Neural crest cell (in vitro differentiated cells): ENCODE results near the gene SFT2D3. TPM values are rescaled to one million over a fixed set of nuclear protein-coding genes. Genes with fewer than 3 reads are reported as not detected.
A peak's percentile ranks its signal among the peaks of the same experiment; 100 is the strongest.

Source experiments
- DNase-seq: peaks from one replicate; pipeline ENCODE4 v3.0.0; 2021; ENCODE audit warnings: low read depth, mixed read lengths, low spot score
- H3K27ac Mint-ChIP-seq: one replicate; pipeline ENCODE4 v1.8.0; 2021; ENCODE audit warnings: mild to moderate bottlenecking, mixed read lengths; ENCODE audit not compliant: unreplicated experiment
- H3K27me3 Mint-ChIP-seq: 2 replicates; pipeline ENCODE4 v1.8.0; 2021; ENCODE audit warnings: low read depth, mild to moderate bottlenecking, mixed read lengths
- H3K36me3 Mint-ChIP-seq: 2 replicates; pipeline ENCODE4 v1.8.0; 2021; ENCODE audit warnings: low read depth, mild to moderate bottlenecking, mixed read lengths
- H3K4me1 Mint-ChIP-seq: 2 replicates; pipeline ENCODE4 v1.8.0; 2021; ENCODE audit warnings: mixed read lengths
- H3K4me3 Mint-ChIP-seq: one replicate; pipeline ENCODE4 v1.8.0; 2021; ENCODE audit warnings: mild to moderate bottlenecking, mixed read lengths
- H3K9me3 Mint-ChIP-seq: 2 replicates; pipeline ENCODE4 v1.8.0; 2021; ENCODE audit warnings: mixed read lengths
- total RNA-seq: library from RNA; stranded (reverse); gene quantifications from 2 replicates; pipeline ENCODE4 v1.2.1, GENCODE V29; 2021
- TF ChIP-seq, protein P1 (sequence below): fragments of 200-600 bp; sonication (generic); conservative IDR thresholded peaks from 2 replicates; pipeline ENCODE4 v1.5.0; 2021; ENCODE audit warnings: antibody characterized with exemption, mild to moderate bottlenecking

The SFT2D3 gene
- total RNA-seq, 1 donor from 2014 or later, result 18.8 TPM

DNA sequence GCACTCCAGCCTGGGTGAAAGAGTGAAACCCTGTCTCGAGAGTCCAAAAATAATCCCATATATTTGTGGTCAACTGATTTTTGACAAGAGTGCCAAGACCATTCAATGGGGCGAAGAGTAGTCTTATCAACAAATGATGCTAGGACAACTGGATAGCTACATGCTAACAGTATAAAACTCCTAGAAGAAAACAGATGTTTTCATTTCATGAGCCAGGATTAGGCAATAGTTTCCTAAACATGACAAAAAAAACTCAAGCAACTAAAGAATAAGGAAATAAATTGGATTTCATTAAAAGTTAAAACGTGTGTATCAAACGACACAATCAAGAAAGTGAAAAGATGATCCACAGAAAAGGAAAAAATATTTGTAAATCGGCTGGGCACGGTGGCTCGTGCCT lies 32.2 kb upstream of the SFT2D3 start:
- Mint-ChIP-seq H3K9me3 (no peaks in the 10 kb centered on the region), H3K36me3 (no peaks in the 10 kb centered on the region), H3K27ac (no peak overlapping the region), H3K27me3 (peaks cover 73% of the 10 kb centered on the region), H3K4me3 (no peak overlapping the region), H3K4me1 (peaks cover 4% of the 10 kb centered on the region)
- TF ChIP-seq, protein P1, sequence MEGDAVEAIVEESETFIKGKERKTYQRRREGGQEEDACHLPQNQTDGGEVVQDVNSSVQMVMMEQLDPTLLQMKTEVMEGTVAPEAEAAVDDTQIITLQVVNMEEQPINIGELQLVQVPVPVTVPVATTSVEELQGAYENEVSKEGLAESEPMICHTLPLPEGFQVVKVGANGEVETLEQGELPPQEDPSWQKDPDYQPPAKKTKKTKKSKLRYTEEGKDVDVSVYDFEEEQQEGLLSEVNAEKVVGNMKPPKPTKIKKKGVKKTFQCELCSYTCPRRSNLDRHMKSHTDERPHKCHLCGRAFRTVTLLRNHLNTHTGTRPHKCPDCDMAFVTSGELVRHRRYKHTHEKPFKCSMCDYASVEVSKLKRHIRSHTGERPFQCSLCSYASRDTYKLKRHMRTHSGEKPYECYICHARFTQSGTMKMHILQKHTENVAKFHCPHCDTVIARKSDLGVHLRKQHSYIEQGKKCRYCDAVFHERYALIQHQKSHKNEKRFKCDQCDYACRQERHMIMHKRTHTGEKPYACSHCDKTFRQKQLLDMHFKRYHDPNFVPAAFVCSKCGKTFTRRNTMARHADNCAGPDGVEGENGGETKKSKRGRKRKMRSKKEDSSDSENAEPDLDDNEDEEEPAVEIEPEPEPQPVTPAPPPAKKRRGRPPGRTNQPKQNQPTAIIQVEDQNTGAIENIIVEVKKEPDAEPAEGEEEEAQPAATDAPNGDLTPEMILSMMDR, result no peak
- no peak for DNase-seq

DNA sequence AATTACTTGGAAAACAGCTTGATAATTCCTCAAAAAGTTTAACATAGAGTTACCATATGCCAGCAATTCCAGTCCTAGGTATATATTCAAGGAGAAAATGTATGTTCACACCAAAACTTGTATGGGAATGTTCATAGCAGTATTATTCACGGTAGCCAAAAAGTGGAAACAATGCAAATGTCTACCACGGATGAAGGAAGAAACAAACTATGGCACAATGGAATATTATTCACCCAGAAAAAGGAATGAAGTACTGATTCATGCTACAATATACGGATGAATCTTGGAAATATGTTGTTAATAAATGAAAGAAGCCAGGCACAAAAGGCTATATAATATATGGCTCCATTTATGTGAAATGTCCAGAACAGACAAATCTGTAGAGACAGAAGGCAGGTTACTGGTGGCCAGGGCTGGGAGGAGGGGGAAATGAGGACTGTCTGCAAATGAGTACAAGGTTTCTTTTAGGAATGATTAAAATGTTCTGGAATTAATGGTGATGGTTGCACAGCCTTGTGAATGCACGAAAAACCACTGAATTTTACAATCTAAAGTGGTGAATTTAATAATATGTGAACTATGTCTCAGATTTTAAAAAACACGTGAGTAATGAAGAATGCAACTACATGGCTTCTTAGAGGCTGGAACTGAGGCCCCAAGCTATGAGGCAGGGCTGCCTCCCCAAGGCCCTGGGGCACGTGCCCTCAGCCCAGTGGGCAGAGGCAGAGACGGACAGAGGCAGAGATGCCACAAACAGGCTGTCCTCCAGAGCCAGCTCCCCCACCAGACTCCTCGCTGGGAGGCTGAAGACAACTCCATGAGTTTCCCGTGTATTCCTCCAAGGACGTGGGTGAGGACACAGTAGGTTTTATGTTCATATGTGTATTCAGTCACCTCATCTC lies 31.0 kb upstream of the SFT2D3 start:
- no peak for DNase-seq
- Mint-ChIP-seq H3K4me3 (no peak overlapping the region), H3K27me3 (peaks cover 68% of the 10 kb centered on the region), H3K9me3 (no peaks in the 10 kb centered on the region), H3K36me3 (no peaks in the 10 kb centered on the region), H3K27ac (no peak overlapping the region), H3K4me1 (peaks cover 5% of the 10 kb centered on the region)
- TF ChIP-seq, protein P1, result no peak

DNA sequence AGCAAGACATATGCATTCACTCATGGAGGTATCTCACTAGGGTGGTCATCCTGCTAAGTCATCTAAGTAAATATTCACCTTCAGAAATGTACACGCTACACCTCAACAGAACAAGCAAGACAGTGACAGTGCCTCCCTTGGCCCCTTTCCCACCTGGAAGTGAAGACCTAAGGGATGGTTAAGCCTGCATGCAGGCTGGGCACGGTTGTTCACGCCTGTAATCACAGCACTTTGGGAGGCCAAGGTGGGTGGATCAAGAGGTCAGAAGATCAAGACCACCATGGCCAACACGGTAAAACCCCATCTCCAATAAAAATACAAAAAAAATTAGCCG lies 30.4 kb upstream of the SFT2D3 start:
- H3K9me3 Mint-ChIP-seq, result no peaks in the 10 kb centered on the region
- H3K36me3 Mint-ChIP-seq, result no peaks in the 10 kb centered on the region
- TF ChIP-seq, protein P1, result no peak
- DNase-seq, result no peak
- H3K27ac Mint-ChIP-seq, result no peak overlapping the region
- H3K4me1 Mint-ChIP-seq, result peaks cover 9% of the 10 kb centered on the region
- no peak overlapping the region for H3K4me3 Mint-ChIP-seq
- peaks cover 66% of the 10 kb centered on the region for H3K27me3 Mint-ChIP-seq

DNA sequence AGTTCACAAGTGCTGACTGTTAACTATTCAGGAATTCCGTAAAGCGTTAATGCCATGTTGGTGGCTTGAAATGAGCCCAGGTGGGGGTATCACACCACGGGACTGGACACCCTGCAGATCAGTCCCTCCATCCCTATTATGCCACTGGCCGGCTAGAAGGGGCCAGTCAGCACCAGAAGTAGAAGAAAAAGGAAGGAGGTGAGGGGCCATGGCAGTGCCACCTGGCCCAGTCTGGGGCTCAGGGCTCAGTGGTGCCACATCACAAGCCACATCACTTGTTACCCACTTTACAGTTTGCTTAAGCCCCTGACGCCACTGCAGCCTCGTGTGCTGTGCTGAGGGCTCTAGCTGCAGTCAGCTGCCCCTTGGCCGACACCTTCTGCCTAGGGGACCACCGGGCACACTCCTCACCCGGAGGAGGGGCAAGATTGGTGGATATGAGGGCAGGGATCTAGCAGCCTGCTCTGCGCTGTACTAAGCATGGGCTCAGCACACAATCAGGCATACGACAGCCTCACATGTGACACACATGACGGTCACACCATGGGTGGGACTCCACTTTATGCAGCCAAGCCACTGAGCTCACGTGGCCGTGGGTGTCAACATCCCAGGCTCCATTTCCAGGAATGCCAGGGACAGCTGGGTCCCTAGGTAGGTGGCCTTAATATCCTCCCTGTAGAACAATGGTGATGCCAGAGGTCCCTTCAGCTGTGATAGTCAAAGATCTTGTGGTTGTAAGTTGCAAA lies 29.6 kb upstream of the SFT2D3 start:
- TF ChIP-seq, protein P1, result no peak
- Mint-ChIP-seq H3K9me3 (no peaks in the 10 kb centered on the region), H3K4me1 (peaks cover 11% of the 10 kb centered on the region), H3K36me3 (no peaks in the 10 kb centered on the region), H3K27me3 (peaks cover 66% of the 10 kb centered on the region), H3K27ac (no peak overlapping the region), H3K4me3 (no peak overlapping the region)
- DNase-seq, result no peak

DNA sequence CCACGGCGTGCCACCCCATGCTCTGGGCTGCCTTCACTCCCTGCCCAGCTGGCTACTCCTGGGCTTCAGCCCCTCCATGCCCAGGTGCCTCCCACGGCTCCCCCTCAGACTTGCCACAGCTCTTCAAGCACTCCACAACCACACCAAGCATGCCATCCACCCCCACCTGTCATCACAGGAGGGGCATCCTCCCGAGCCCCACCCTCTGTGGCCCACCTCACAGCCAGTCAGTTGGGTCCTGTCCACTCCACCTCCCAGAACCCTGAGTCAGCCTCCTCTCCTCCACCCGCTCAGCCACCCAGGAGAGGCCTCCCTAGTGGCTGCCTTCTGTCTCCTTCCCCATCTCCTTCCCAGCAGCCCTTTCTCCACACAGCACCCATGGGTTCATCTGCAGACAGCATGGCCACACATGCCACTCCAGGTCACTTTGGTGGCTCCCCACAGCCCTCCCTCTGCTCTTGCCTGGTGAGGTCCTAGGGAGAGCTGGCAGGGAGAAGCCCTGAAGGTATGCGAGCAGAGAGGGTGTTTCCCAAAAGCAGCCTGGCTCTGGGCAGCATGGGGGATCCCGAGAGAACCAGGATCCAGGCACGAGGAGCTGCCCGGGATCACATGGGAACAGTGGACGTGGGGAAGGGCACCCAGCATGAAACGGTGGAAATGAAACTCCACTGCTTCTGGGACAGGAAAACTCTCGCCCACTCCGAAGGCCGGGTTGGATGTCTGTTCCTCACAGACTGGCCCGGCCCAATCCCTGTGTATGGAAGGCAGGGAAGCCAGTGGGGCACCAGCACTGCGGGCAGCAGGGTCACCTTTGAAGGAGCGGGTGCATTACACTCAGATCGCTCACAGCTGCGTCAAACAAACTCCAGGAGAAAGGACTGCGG lies 28.7 kb upstream of the SFT2D3 start:
- TF ChIP-seq, protein P1, result no peak
- Mint-ChIP-seq H3K36me3 (no peaks in the 10 kb centered on the region), H3K27ac (no peak overlapping the region), H3K4me1 (peaks cover 11% of the 10 kb centered on the region), H3K9me3 (no peaks in the 10 kb centered on the region), H3K27me3 (peaks cover 67% of the 10 kb centered on the region), H3K4me3 (peak overlapping the region; percentile 54)
- DNase-seq, result no peak
